ENCODE results near the gene SREBF2. TPM values are rescaled to one million over a fixed set of nuclear protein-coding genes. Genes with fewer than 3 reads are reported as not detected.
A peak's percentile ranks its signal among the peaks of the same experiment; 100 is the strongest.

The SREBF2 gene
- total RNA-seq (2014; rRNA removed; shearing (Covaris generic)) = 18.0 and 19.7 TPM in 2 replicates

DNA sequence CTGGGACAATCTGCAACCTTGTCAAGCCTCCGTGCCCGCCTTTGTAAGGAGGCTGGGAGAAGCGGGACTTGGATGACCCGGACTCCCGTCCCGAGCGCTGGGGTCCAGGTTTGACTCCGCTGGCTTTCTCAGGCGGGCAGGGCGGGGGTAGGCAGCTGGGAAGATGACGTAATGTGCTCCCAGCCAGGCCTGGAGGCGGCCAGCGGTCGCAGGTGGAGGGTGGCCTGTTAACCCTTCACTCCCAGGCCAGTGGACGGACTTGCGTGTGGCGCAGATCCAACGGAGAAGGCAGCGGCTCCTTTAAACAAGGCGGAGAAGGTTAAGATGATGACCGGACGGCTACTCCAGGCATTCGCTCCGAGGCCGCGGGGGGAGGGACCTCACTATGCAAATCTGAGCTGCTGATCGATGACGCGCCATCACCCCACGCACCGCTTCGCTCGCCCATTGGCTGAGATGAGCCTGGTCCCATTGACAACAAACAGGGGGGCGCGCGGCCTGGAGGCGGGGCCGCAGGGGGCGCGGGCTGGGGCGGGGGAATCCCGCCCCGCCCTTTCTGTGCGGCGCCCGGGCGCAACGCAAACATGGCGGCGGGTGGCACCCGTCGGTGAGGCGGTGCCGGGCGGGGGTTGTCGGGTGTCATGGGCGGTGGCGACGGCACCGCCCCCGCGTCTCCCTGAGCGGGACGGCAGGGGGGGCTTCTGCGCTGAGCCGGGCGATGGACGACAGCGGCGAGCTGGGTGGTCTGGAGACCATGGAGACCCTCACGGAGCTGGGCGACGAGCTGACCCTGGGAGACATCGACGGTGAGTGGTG, at the start of gene SREBF2:
Gene SREBF2, plus strand, starts transcription at position 553 of the 816 bp plus-strand sequence. Its CDS starts 166 bp downstream, at position 719.
- Histone ChIP-seq H3K4me1 (replicated peaks) (peaks cover 13% of the 10 kb centered on the region), H3K27ac (peak within 1 kb of the TSS; percentile 58), H3K27me3 (replicated peaks) (no peaks in the 10 kb centered on the region), H3K4me3 (peak within 1 kb of the TSS; percentile 67), H3K9me3 (replicated peaks) (no peaks in the 10 kb centered on the region), H3K36me3 (peaks cover 20% of the 10 kb centered on the region)
- peak; percentile 98 to 99 for DNase-seq (ENCODE audit: low read depth in 1 of 2, low spot score in 2 of 2)

- Histone ChIP-seq H3K9me3 (replicated peaks) (no peaks in the 10 kb centered on the region), H3K27ac (no peak overlapping the region), H3K4me1 (replicated peaks) (no peaks in the 10 kb centered on the region), H3K27me3 (replicated peaks) (no peaks in the 10 kb centered on the region; the same call in 1 of the 2 replicates), H3K36me3 (no peaks in the 10 kb centered on the region), H3K4me3 (no peak overlapping the region)
- no peak for DNase-seq (ENCODE audit: low read depth in 1 of 2, low spot score in 2 of 2)
These were observed 45.6 kb upstream of the SREBF2 start for GRCh38 chr22:41787331-41787730.

- Histone ChIP-seq H3K4me1 (replicated peaks) (no peaks in the 10 kb centered on the region), H3K36me3 (no peaks in the 10 kb centered on the region), H3K9me3 (replicated peaks) (no peaks in the 10 kb centered on the region), H3K27me3 (replicated peaks) (no peaks in the 10 kb centered on the region), H3K27ac (no peak overlapping the region), H3K4me3 (no peak overlapping the region)
- DNase-seq (ENCODE audit: low read depth in 1 of 2, low spot score in 2 of 2) = no peak
These were observed 39.0 kb upstream of the SREBF2 start for GRCh38 chr22:41793871-41794270.

DNA sequence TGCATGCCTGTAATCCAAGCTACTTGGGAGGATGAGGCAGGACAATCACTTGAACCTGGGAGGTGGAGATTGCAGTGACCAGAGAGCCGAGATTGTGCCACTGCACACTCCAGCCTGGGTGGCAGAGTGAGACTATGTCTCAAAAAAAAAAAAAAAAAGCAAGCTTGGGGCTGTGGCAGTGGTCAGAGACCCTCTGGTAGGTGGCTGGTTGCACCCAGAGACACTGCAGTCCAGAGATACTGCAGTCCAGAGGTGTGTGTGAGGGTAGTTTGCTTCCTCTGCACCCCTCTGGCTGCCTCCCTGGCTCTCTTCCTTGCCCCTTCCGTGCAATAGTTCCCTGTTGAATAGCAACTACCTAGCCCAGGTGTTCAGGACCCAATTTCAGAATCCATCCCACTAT, 34.2 kb upstream of the SREBF2 start:
- Histone ChIP-seq H3K4me1 (replicated peaks) (peaks cover 20% of the 10 kb centered on the region), H3K27ac (no peak overlapping the region), H3K4me3 (no peak overlapping the region), H3K9me3 (replicated peaks) (no peaks in the 10 kb centered on the region), H3K27me3 (replicated peaks) (no peaks in the 10 kb centered on the region), H3K36me3 (0 out of 2 replicates have a peak, but pooled peaks cover 3% of the 10 kb centered on the region)
- no peak for DNase-seq (ENCODE audit: low read depth in 1 of 2, low spot score in 2 of 2)

DNA sequence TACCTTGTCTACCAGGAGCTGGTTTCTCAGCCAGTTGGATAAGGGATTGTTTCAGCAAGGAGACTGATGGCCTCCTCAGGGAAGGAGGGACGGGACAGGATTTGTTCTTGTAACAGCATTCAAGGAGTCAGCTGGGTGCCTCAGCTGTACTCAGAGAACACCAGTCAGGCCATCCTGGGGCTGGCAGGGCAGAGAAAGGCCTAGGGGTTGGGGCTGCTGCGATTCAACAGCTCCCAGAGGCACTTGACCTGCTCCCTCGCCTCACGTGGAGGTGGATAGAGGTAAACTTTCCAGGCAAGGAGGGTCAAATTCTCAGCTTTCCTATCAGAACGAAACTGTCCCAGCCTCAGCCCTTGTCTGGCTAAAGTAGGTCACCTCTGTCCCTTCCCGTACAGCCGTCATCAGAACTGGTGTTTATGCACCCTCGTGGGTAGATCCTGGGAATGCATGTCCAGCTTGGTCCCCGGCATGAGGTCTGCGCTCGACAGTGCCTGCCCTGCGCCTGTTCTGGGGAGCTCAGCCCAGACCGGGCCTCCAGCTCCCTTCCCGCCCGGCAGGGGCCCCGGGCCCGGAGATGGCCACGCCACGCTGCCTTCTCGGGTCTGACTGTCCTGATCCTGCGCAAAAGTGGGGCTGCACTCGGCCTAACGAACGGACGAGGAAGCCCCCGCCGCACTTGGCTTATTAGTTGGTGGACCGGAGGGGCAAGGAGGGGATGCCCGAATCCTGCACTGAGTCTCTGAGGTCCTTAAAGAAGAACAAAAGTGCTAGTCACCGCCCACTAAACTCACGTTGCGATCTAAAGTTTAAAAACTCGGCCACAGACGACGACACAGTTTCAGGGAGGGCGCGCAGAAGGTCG, 33.2 kb upstream of the SREBF2 start:
- Histone ChIP-seq H3K4me3 (peak overlapping the region; percentile 74), H3K36me3 (0 out of 2 replicates have a peak, but pooled peaks cover 3% of the 10 kb centered on the region), H3K9me3 (replicated peaks) (no peaks in the 10 kb centered on the region), H3K27me3 (replicated peaks) (no peaks in the 10 kb centered on the region), H3K27ac (peak overlapping the region; percentile 45; the same call in 1 of the 2 replicates), H3K4me1 (replicated peaks) (peaks cover 20% of the 10 kb centered on the region)
- no peak for DNase-seq (ENCODE audit: low read depth in 1 of 2, low spot score in 2 of 2)

- Histone ChIP-seq H3K36me3 (0 out of 2 replicates have a peak, but pooled peaks cover 3% of the 10 kb centered on the region), H3K27ac (peak within 1 kb of the TSS; percentile 45; the same call in 1 of the 2 replicates), H3K27me3 (replicated peaks) (no peaks in the 10 kb centered on the region), H3K9me3 (replicated peaks) (no peaks in the 10 kb centered on the region), H3K4me3 (peak within 1 kb of the TSS; percentile 74), H3K4me1 (replicated peaks) (peaks cover 20% of the 10 kb centered on the region)
- peak; percentile 84 to 90 for DNase-seq (ENCODE audit: low read depth in 1 of 2, low spot score in 2 of 2)
These were observed 32.4 kb upstream of the SREBF2 start, which contains the start of gene CCDC134 for GRCh38 chr22:41800348-41801146. TSS of gene CCDC134 (plus strand) at chr22:41800679. CDS start at chr22:41808891, 8,212 bp downstream.

DNA sequence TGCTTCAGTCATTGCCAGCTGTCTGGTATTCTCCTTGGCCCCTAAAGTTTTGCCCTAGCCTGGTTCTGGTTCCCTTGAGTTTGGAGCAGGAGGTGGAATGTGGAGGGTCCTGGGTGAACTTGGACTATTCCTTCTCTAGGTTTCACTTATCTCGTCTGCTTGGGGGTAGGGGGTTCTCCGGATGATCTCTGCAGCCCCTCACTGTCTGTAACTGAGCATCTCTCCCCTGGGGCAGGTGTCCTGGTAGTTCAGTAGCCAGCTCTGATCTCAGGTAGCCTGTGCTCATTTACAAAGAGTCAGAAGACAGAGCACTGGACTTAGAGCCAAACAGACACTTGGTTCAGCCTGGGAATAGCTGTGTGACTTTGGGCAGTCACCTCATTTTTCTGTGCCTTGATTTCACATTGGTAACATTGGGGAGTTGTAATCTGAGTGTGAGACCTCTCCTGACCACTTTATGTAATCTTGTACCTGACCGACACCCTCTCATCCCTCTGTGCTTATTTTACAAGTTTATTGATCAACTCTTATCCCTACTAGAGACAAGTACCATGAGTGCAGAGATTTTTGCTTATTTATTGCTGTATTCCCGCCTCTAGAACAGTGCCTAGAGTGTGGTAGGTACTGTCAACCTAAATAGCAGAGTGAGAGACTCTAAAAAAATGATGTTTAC, 31.6 kb upstream of the SREBF2 start:
- peak overlapping the region; percentile 74 for H3K4me3 ChIP-seq
- H3K36me3 ChIP-seq = 0 out of 2 replicates have a peak, but pooled peaks cover 3% of the 10 kb centered on the region
- H3K27me3 ChIP-seq (replicated peaks) = no peaks in the 10 kb centered on the region
- H3K9me3 ChIP-seq (replicated peaks) = no peaks in the 10 kb centered on the region
- H3K27ac ChIP-seq = no peak overlapping the region
- H3K4me1 ChIP-seq (replicated peaks) = peaks cover 20% of the 10 kb centered on the region
- DNase-seq (ENCODE audit: low read depth in 1 of 2, low spot score in 2 of 2) = no peak

- H3K27ac ChIP-seq = no peak overlapping the region
- no peaks in the 10 kb centered on the region for H3K9me3 ChIP-seq (replicated peaks)
- no peaks in the 10 kb centered on the region for H3K27me3 ChIP-seq (replicated peaks)
- H3K36me3 ChIP-seq = 0 out of 2 replicates have a peak, but pooled peaks cover 3% of the 10 kb centered on the region
- DNase-seq (ENCODE audit: low read depth in 1 of 2, low spot score in 2 of 2) = no peak
- peaks cover 20% of the 10 kb centered on the region for H3K4me1 ChIP-seq (replicated peaks)
- H3K4me3 ChIP-seq = peak overlapping the region; percentile 74
These were observed 31.0 kb upstream of the SREBF2 start for GRCh38 chr22:41801886-41802285.

- Histone ChIP-seq H3K4me1 (replicated peaks) (peaks cover 9% of the 10 kb centered on the region), H3K27ac (no peak overlapping the region), H3K36me3 (0 out of 2 replicates have a peak, but pooled peaks cover 6% of the 10 kb centered on the region), H3K9me3 (replicated peaks) (no peaks in the 10 kb centered on the region), H3K27me3 (replicated peaks) (no peaks in the 10 kb centered on the region), H3K4me3 (no peak overlapping the region)
- no peak for DNase-seq (ENCODE audit: low read depth in 1 of 2, low spot score in 2 of 2)
These were observed 27.3 kb upstream of the SREBF2 start for GRCh38 chr22:41805639-41806038.

DNA sequence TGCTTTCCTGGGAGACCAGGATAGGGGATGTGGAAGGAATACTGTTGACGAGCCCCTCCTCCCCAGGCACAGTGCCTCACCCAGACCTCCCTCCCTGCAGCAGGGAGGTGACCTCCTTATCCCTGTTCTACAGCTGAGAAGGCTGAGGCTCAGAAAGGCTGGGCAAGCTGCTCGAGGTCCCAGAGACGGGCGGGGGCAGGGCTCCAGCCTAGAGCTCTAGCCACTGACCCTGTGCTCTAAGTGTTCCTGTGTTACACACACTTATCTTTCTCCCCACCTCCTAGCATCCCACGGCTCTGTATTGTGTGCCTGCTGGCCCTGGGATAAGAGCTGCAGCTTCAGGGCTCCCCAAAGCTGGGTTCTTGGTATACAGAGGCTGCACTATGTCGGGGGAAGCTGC, 24.5 kb upstream of the SREBF2 start:
- Histone ChIP-seq H3K4me1 (replicated peaks) (no peaks in the 10 kb centered on the region), H3K36me3 (peaks cover 12% of the 10 kb centered on the region), H3K9me3 (replicated peaks) (no peaks in the 10 kb centered on the region), H3K4me3 (no peak overlapping the region), H3K27me3 (replicated peaks) (no peaks in the 10 kb centered on the region), H3K27ac (no peak overlapping the region)
- DNase-seq (ENCODE audit: low read depth in 1 of 2, low spot score in 2 of 2) = no peak

GRCh38 chr22:41810022-41810421, 22.9 kb upstream of the SREBF2 start:
- Histone ChIP-seq H3K9me3 (replicated peaks) (no peaks in the 10 kb centered on the region), H3K4me1 (replicated peaks) (no peaks in the 10 kb centered on the region), H3K27ac (no peak overlapping the region), H3K36me3 (peaks cover 17% of the 10 kb centered on the region), H3K4me3 (no peak overlapping the region), H3K27me3 (replicated peaks) (no peaks in the 10 kb centered on the region)
- DNase-seq (ENCODE audit: low read depth in 1 of 2, low spot score in 2 of 2) = no peak

- no peak overlapping the region for H3K27ac ChIP-seq
- no peak for DNase-seq (ENCODE audit: low read depth in 1 of 2, low spot score in 2 of 2)
- H3K36me3 ChIP-seq = peaks cover 17% of the 10 kb centered on the region
- H3K9me3 ChIP-seq (replicated peaks) = no peaks in the 10 kb centered on the region
- H3K4me3 ChIP-seq = no peak overlapping the region
- no peaks in the 10 kb centered on the region for H3K27me3 ChIP-seq (replicated peaks)
- H3K4me1 ChIP-seq (replicated peaks) = no peaks in the 10 kb centered on the region
These were observed 19.9 kb upstream of the SREBF2 start for GRCh38 chr22:41812805-41813545.

Data from SJSA1 (cell line).